CD4-positive, alpha-beta T cell (primary cell): Measurements from ENCODE around the gene PARD3B. TPM values are rescaled to one million over a fixed set of nuclear protein-coding genes. Genes with fewer than 3 reads are reported as not detected.

ENCODE experiments used
- ATAC-seq: fragments of 200-7000 bp; cut with Tn5 transposase; one replicate; pipeline ENCODE4 v1.10.0; 2022; ENCODE audit warnings: mild to moderate bottlenecking; ENCODE audit not compliant: poor library complexity
- CTCF ChIA-PET: fragments of 350-600 bp; sonication (Branson Sonifier 250); formaldehyde crosslinking; loops from one replicate; lab custom pipeline; 2021; ENCODE audit warnings: antibody characterized with exemption, inconsistent platforms; lab: Charles Lee
- POLR2A ChIA-PET: fragments of 350-600 bp; sonication (Branson Sonifier 250); formaldehyde crosslinking; loops from one replicate; lab custom pipeline; 2021; ENCODE audit warnings: antibody characterized with exemption, inconsistent platforms; lab: Charles Lee
- DNase-seq, 14 experiments: peaks; one replicate each; pipeline ENCODE4 v3.0.0-alpha.2; 2013 to 2020; ENCODE audit warnings: mixed read lengths in 2 of 14
- H3K27ac ChIP-seq, 2 donors: one replicate each; pipeline versions ENCODE4 v1.5.1 to v1.7.0; 2013; ENCODE audit warnings: low read length in 2 of 2, low read depth in 1 of 2, mild to moderate bottlenecking in 1 of 2
- H3K27me3 ChIP-seq, 2 experiments: 1 replicate in 1 of 2; 2 replicates in 1 of 2; pipeline versions ENCODE4 v1.6.1 to v1.7.0; 2013; ENCODE audit warnings: low read length in 2 of 2, control low read depth in 1 of 2, mild to moderate bottlenecking in 1 of 2, moderate library complexity in 1 of 2; ENCODE audit not compliant: insufficient read depth in 2 of 2, control insufficient read depth in 1 of 2
- H3K36me3 ChIP-seq: one replicate; pipeline ENCODE4 v1.6.1; 2013; ENCODE audit warnings: low read length, control low read depth; ENCODE audit not compliant: insufficient read depth
- H3K4me1 ChIP-seq: one replicate; pipeline ENCODE4 v1.6.1; 2013; ENCODE audit warnings: low read length, control low read depth; ENCODE audit not compliant: insufficient read depth
- H3K4me3 ChIP-seq: one replicate; pipeline ENCODE4 v1.5.1; 2013; ENCODE audit warnings: mild to moderate bottlenecking, low read length, moderate library complexity
- H3K9me3 ChIP-seq, 2 experiments: 1 replicate in 1 of 2; 2 replicates in 1 of 2; pipeline versions ENCODE4 v1.6.1 to v1.7.0; 2013; ENCODE audit warnings: low read length in 2 of 2, mild to moderate bottlenecking in 2 of 2, control low read depth in 1 of 2, moderate library complexity in 1 of 2; ENCODE audit not compliant: control insufficient read depth in 1 of 2, insufficient read depth in 1 of 2
- H3K27ac Mint-ChIP-seq: one replicate; pipeline ENCODE4 v1.8.0; 2020; ENCODE audit warnings: mixed read lengths
- H3K27me3 Mint-ChIP-seq: one replicate; pipeline ENCODE4 v1.8.0; 2021; ENCODE audit warnings: mixed read lengths
- H3K36me3 Mint-ChIP-seq: one replicate; pipeline ENCODE4 v1.8.0; 2021; ENCODE audit warnings: low read depth, mixed read lengths
- H3K4me1 Mint-ChIP-seq: one replicate; pipeline ENCODE4 v1.8.0; 2021; ENCODE audit warnings: low read depth, mixed read lengths
- H3K4me3 Mint-ChIP-seq: one replicate; pipeline ENCODE4 v1.8.0; 2020; ENCODE audit warnings: mild to moderate bottlenecking, mixed read lengths
- H3K9me3 Mint-ChIP-seq: one replicate; pipeline ENCODE4 v1.8.0; 2020; ENCODE audit warnings: mixed read lengths
- intact Hi-C, 2 experiments: fragments of 100-400 bp; cut with DNase I in 1 of 2; cut with micrococcal nuclease in 1 of 2; formaldehyde crosslinking; loops; one replicate each; pipeline versions ENCODE4 v1.15.1 to v1.9.0; 2023 to 2025; cut with DNase I, micrococcal nuclease
- total RNA-seq, 174 experiments: library from RNA in 2 of 174; stranded (reverse) in 2 of 174; gene quantifications; one replicate each; pipeline ENCODE4 v1.2.3 and lab custom pipeline; 2021 to 2026
- TF ChIP-seq, protein P1 (sequence below): fragments of 200-600 bp; IDR thresholded peaks from one replicate; pipeline ENCODE4 v1.8.0; 2022; ENCODE audit warnings: antibody characterized with exemption, mild to moderate bottlenecking

The PARD3B gene
- total RNA-seq, 2 experiments from 2014 or later, result 0.87 to 1.9 TPM

DNA sequence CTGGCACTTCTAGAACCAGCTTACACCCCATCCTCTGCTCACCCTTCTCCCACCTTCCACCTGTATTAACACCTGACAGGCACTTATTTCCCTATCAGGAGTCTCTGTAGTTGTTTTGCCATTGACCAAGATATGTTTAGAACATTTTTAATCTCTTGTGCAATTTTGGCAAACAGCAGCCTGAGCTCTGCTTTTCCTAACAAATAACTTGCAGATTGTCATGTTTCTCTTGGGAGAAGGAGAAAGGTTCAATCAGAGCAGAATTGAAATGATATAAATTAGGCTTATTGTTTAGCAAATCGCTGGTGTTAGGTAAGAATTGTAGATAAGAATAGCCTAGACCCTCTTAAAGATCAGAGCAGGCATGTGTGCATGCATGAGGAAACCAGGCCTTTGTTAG, 225.5 kb downstream of the PARD3B start:
- H3K4me1 ChIP-seq, result no peaks in the 10 kb centered on the region
- no peaks in the 10 kb centered on the region for H3K36me3 ChIP-seq
- H3K4me1 Mint-ChIP-seq, result no peaks in the 10 kb centered on the region
- no peak overlapping the region for H3K4me3 ChIP-seq
- intact Hi-C loops, result no loop called here
- H3K9me3 ChIP-seq, result no peaks in the 10 kb centered on the region
- no peak overlapping the region for H3K4me3 Mint-ChIP-seq
- no peak overlapping the region for H3K27ac ChIP-seq
- H3K9me3 Mint-ChIP-seq, result no peaks in the 10 kb centered on the region
- no peaks in the 10 kb centered on the region for H3K27me3 ChIP-seq
- H3K36me3 Mint-ChIP-seq, result no peaks in the 10 kb centered on the region
- ATAC-seq (no peak), DNase-seq (no peak)
- ChIA-PET CTCF (no interaction called here), POLR2A (no interaction called here)
- TF ChIP-seq, protein P1, sequence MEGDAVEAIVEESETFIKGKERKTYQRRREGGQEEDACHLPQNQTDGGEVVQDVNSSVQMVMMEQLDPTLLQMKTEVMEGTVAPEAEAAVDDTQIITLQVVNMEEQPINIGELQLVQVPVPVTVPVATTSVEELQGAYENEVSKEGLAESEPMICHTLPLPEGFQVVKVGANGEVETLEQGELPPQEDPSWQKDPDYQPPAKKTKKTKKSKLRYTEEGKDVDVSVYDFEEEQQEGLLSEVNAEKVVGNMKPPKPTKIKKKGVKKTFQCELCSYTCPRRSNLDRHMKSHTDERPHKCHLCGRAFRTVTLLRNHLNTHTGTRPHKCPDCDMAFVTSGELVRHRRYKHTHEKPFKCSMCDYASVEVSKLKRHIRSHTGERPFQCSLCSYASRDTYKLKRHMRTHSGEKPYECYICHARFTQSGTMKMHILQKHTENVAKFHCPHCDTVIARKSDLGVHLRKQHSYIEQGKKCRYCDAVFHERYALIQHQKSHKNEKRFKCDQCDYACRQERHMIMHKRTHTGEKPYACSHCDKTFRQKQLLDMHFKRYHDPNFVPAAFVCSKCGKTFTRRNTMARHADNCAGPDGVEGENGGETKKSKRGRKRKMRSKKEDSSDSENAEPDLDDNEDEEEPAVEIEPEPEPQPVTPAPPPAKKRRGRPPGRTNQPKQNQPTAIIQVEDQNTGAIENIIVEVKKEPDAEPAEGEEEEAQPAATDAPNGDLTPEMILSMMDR, result no peak
- peaks cover 18% of the 10 kb centered on the region for H3K27me3 Mint-ChIP-seq
- H3K27ac Mint-ChIP-seq, result no peak overlapping the region

DNA sequence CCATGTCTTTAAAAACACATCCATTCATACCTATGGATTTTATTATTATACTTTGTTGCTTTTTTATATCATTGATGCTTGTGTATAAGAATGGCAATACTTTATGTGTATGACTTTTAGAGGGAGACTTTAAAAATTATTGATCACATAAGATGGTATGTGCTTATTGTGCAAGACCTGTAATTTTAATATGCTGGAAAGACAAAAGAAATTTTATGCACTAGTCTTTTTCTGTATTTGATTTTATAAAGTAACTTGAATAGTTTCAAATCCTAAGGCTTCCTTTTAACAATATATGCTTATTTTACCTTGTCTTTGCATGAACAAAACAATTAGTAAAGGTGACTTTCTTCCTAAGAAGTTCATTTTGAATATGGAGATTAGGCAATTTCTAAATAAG, 226.4 kb downstream of the PARD3B start:
- H3K27me3 Mint-ChIP-seq, result peaks cover 28% of the 10 kb centered on the region
- Histone ChIP-seq H3K4me1 (no peaks in the 10 kb centered on the region), H3K4me3 (no peak overlapping the region), H3K36me3 (no peaks in the 10 kb centered on the region), H3K27me3 (no peaks in the 10 kb centered on the region), H3K27ac (no peak overlapping the region), H3K9me3 (no peaks in the 10 kb centered on the region)
- no peak overlapping the region for H3K4me3 Mint-ChIP-seq
- POLR2A ChIA-PET, result no interaction called here
- no peaks in the 10 kb centered on the region for H3K9me3 Mint-ChIP-seq
- CTCF ChIA-PET, result no interaction called here
- DNase-seq (no peak), ATAC-seq (no peak)
- TF ChIP-seq, protein P1, result no peak
- H3K36me3 Mint-ChIP-seq, result no peaks in the 10 kb centered on the region
- H3K4me1 Mint-ChIP-seq, result no peaks in the 10 kb centered on the region
- intact Hi-C loops, result no loop called here
- no peak overlapping the region for H3K27ac Mint-ChIP-seq

DNA sequence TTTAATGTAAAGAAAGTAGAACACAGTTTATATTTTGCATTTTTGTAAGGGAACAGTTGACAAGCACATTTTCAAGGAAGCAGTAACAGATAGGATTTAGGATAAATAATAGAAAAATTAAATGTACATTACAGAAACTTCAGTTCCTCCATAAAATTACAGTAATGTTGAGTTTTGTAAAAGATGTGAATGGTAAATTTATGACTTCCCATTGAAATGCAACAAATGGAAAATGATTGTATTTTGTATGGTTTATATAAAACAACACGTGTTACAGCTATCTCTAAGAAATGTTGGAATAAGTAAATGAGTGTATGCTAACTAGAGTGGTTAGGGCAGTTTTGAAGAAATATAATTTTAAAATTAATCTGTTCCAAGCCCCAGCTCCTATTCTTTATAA, 227.3 kb downstream of the PARD3B start:
- H3K27ac ChIP-seq, result no peak overlapping the region
- no peak overlapping the region for H3K4me3 Mint-ChIP-seq
- H3K9me3 ChIP-seq, result no peaks in the 10 kb centered on the region
- no peaks in the 10 kb centered on the region for H3K27me3 ChIP-seq
- H3K4me1 ChIP-seq, result no peaks in the 10 kb centered on the region
- H3K4me1 Mint-ChIP-seq, result no peaks in the 10 kb centered on the region
- intact Hi-C loops, result no loop called here
- ChIA-PET CTCF (no interaction called here), POLR2A (no interaction called here)
- no peak overlapping the region for H3K4me3 ChIP-seq
- H3K27me3 Mint-ChIP-seq, result peaks cover 31% of the 10 kb centered on the region
- DNase-seq (no peak), ATAC-seq (no peak)
- H3K36me3 Mint-ChIP-seq, result no peaks in the 10 kb centered on the region
- H3K27ac Mint-ChIP-seq, result no peak overlapping the region
- H3K9me3 Mint-ChIP-seq, result no peaks in the 10 kb centered on the region
- TF ChIP-seq, protein P1, result no peak
- no peaks in the 10 kb centered on the region for H3K36me3 ChIP-seq
